HEK293 (cell line): ENCODE results near the gene PRELID3B.

ENCODE experiments used
- CTCF ChIA-PET: fragments of 350-600 bp; formaldehyde crosslinking; extraction: SDS; loops from one replicate; lab custom pipeline; 2021; ENCODE audit warnings: antibody characterized with exemption; lab: Yijun Ruan, JAX
- POLR2A ChIA-PET: fragments of 300-600 bp; formaldehyde crosslinking; extraction: SDS; loops from one replicate; lab custom pipeline; 2020; ENCODE audit warnings: antibody characterized with exemption, inconsistent platforms; lab: Yijun Ruan, JAX
- H3K27ac ChIP-seq: fragments of 200-500 bp; sonication (Bioruptor generic); 2 replicates; pipeline ENCODE4 v1.5.1; 2014; ENCODE audit warnings: low read depth, low read length, control low read depth, inconsistent platforms; ENCODE audit errors: extremely low read depth
- H3K36me3 ChIP-seq, 2 experiments: fragments of 200-500 bp in 1 of 2; sonication (Bioruptor generic) in 1 of 2; 1 replicate in 1 of 2; 2 replicates in 1 of 2; pipeline ENCODE4 v1.5.1; 2014 to 2017; ENCODE audit warnings: inconsistent platforms in 2 of 2, low read length in 2 of 2; ENCODE audit not compliant: control insufficient read depth in 2 of 2, insufficient read depth in 1 of 2
- H3K4me1 ChIP-seq: fragments of 200-500 bp; sonication (Bioruptor generic); 2 replicates; pipeline ENCODE4 v1.5.1; 2014; ENCODE audit warnings: mild to moderate bottlenecking, low read length, inconsistent platforms; ENCODE audit not compliant: control insufficient read depth, insufficient read depth
- H3K4me3 ChIP-seq: 2 replicates; pipeline ENCODE4 v1.5.1; 2011; ENCODE audit warnings: low read depth, mild to moderate bottlenecking, control low read depth, low read length, moderate library complexity
- H3K9me3 ChIP-seq: fragments of 200-500 bp; sonication (Bioruptor generic); 2 replicates; pipeline ENCODE4 v1.5.1; 2014; ENCODE audit warnings: low read depth, low read length, inconsistent platforms; ENCODE audit not compliant: control insufficient read depth, insufficient read depth
- ATF2 ChIP-seq: fragments of 450-650 bp; formaldehyde crosslinking; IDR thresholded peaks from 2 replicates; pipeline ENCODE4 v1.5.1; 2016; ENCODE audit warnings: missing biosample characterization, missing genetic modification characterization, low read depth
- ELK4 ChIP-seq: IDR thresholded peaks from 2 replicates; pipeline ENCODE4 v1.6.1; 2011; ENCODE audit warnings: mild to moderate bottlenecking, low read depth, low read length, borderline replicate concordance
- MYNN ChIP-seq: fragments of 450-650 bp; formaldehyde crosslinking; IDR thresholded peaks from 2 replicates; pipeline ENCODE4 v1.5.1; 2016; ENCODE audit warnings: missing biosample characterization, missing genetic modification characterization, borderline replicate concordance
- PATZ1 ChIP-seq: fragments of 450-650 bp; formaldehyde crosslinking; IDR thresholded peaks from 2 replicates; pipeline ENCODE4 v1.5.1; 2016; ENCODE audit warnings: missing biosample characterization, missing genetic modification characterization
- SP2 ChIP-seq: fragments of 450-650 bp; formaldehyde crosslinking; IDR thresholded peaks from 2 replicates; pipeline ENCODE4 v1.5.1; 2016; ENCODE audit warnings: missing biosample characterization, missing genetic modification characterization
- TCF7L2 ChIP-seq: IDR thresholded peaks from 2 replicates; pipeline ENCODE4 v1.6.1; 2011; ENCODE audit warnings: low read depth, mild to moderate bottlenecking, inconsistent platforms, low read length, moderate library complexity, borderline replicate concordance
- WT1 ChIP-seq: fragments of 450-650 bp; formaldehyde crosslinking; IDR thresholded peaks from 2 replicates; pipeline ENCODE4 v1.5.1; 2016; ENCODE audit warnings: missing biosample characterization, missing genetic modification characterization
- ZBTB7A ChIP-seq: fragments of 450-650 bp; formaldehyde crosslinking; IDR thresholded peaks from 2 replicates; pipeline ENCODE4 v1.5.1; 2016; ENCODE audit warnings: low read depth, missing biosample characterization, missing genetic modification characterization
- ZEB2 ChIP-seq: fragments of 450-650 bp; formaldehyde crosslinking; IDR thresholded peaks from 2 replicates; pipeline ENCODE4 v1.5.1; 2016; ENCODE audit warnings: missing biosample characterization, missing genetic modification characterization
- ZNF10 ChIP-seq: fragments of 450-650 bp; formaldehyde crosslinking; IDR thresholded peaks from 2 replicates; pipeline ENCODE4 v1.5.1; 2017; ENCODE audit warnings: missing biosample characterization, missing genetic modification characterization
- ZNF132 ChIP-seq: fragments of 450-650 bp; formaldehyde crosslinking; IDR thresholded peaks from 2 replicates; pipeline ENCODE4 v1.5.1; 2017; ENCODE audit warnings: missing biosample characterization, missing genetic modification characterization, borderline replicate concordance
- ZNF24 ChIP-seq: fragments of 450-650 bp; formaldehyde crosslinking; IDR thresholded peaks from 2 replicates; pipeline ENCODE4 v1.5.1; 2016; ENCODE audit warnings: missing biosample characterization, missing genetic modification characterization
- ZNF274 ChIP-seq, 2 experiments: fragments of 200-500 bp in 1 of 2; fragments of 450-650 bp in 1 of 2; sonication (Bioruptor generic) in 1 of 2; formaldehyde crosslinking in 1 of 2; IDR thresholded peaks; 2 replicates each; pipeline versions ENCODE4 v1.5.1 to v1.6.1; 2014 to 2016; ENCODE audit warnings: borderline replicate concordance in 1 of 2, inconsistent platforms in 1 of 2, low read length in 1 of 2, missing biosample characterization in 1 of 2, missing genetic modification characterization in 1 of 2
- ZNF324 ChIP-seq: fragments of 450-650 bp; formaldehyde crosslinking; IDR thresholded peaks from 2 replicates; pipeline ENCODE4 v1.5.1; 2016; ENCODE audit warnings: missing biosample characterization, missing genetic modification characterization
- ZNF350 ChIP-seq: fragments of 450-650 bp; formaldehyde crosslinking; IDR thresholded peaks from 2 replicates; pipeline ENCODE4 v1.5.0; 2017; ENCODE audit warnings: missing biosample characterization, mild to moderate bottlenecking, missing genetic modification characterization
- ZNF449 ChIP-seq: fragments of 450-650 bp; formaldehyde crosslinking; IDR thresholded peaks from 2 replicates; pipeline ENCODE4 v1.5.1; 2017; ENCODE audit warnings: missing biosample characterization, mild to moderate bottlenecking, missing genetic modification characterization, moderate library complexity
- ZNF521 ChIP-seq: fragments of 450-650 bp; formaldehyde crosslinking; IDR thresholded peaks from 2 replicates; pipeline ENCODE4 v1.5.1; 2017; ENCODE audit warnings: missing biosample characterization, mild to moderate bottlenecking, missing genetic modification characterization
- ZNF549 ChIP-seq: fragments of 450-650 bp; IDR thresholded peaks from 2 replicates; pipeline ENCODE4 v1.5.1; 2018; ENCODE audit warnings: missing biosample characterization, missing genetic modification characterization, mild to moderate bottlenecking, inconsistent platforms, moderate library complexity
- ZNF571 ChIP-seq: fragments of 450-650 bp; formaldehyde crosslinking; IDR thresholded peaks from 2 replicates; pipeline ENCODE4 v1.5.0; 2017; ENCODE audit warnings: missing biosample characterization, missing genetic modification characterization
- ZNF585B ChIP-seq: fragments of 450-650 bp; formaldehyde crosslinking; IDR thresholded peaks from 2 replicates; pipeline ENCODE4 v1.5.1; 2016; ENCODE audit warnings: missing biosample characterization, missing genetic modification characterization
- ZNF629 ChIP-seq: fragments of 450-650 bp; formaldehyde crosslinking; IDR thresholded peaks from 2 replicates; pipeline ENCODE4 v1.5.1; 2017; ENCODE audit warnings: missing biosample characterization, missing genetic modification characterization
- ZNF654 ChIP-seq: fragments of 450-650 bp; formaldehyde crosslinking; IDR thresholded peaks from 2 replicates; pipeline ENCODE4 v1.5.1; 2016; ENCODE audit warnings: low read depth, missing biosample characterization, missing genetic modification characterization
- TF ChIP-seq, protein P1 (sequence below): fragments of 450-650 bp; formaldehyde crosslinking; IDR thresholded peaks from 2 replicates; pipeline ENCODE4 v1.5.1; 2016; ENCODE audit warnings: missing biosample characterization, missing genetic modification characterization
- TF ChIP-seq, protein P2 (sequence below): fragments of 450-650 bp; formaldehyde crosslinking; IDR thresholded peaks from 2 replicates; pipeline ENCODE4 v1.5.1; 2016; ENCODE audit warnings: missing biosample characterization, missing genetic modification characterization

PRELID3B gene

DNA sequence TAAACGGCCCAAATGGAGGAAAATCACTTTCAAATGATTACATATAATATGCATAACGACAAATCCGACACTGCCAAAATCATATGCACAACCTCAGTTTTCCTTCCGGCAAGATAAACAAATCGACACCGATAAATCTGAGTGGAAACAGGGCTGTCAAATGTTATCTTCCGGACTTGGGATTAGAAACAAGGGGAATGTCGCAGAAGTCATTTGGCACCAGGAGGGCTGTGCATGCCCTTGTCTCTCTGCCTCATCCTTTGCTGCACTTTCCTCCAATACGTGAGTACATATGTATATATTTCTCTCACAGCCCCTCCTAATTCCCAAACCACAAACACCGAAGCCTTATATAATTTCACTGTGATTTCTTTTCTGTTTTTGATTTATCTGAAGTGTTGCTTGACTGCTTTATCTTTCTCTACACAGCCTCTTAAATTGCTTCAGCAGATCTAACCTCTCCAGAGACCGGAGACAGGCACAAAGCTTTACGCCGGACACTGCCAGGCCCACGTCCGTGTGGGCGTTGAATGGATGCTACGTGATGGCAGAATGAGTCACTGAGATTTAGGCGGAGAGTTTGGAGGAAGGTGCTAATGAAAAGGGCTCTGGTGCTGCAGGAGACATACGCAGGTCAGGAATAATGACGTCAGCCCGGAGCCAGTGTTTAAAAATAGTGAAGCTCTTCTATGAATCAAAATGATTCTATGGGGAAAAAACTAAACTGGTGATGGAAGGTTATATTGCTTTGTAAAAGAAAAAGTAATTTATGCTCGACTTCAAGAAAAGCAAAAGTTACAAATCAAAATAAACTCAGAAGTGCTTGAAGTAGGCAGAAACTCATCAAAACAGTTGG lies 21.0 kb upstream of the PRELID3B start:
- Histone ChIP-seq H3K4me3 (no peak overlapping the region; the same call in 1 of the 2 replicates), H3K4me1 (peaks cover 11% of the 10 kb centered on the region; the same call in 1 of the 2 replicates), H3K27ac (peak overlapping the region; percentile 52), H3K9me3 (no peaks in the 10 kb centered on the region), H3K36me3 (no peaks in the 10 kb centered on the region)
- ChIA-PET POLR2A (interaction anchor here (1.5 to 3.6 kb wide), 3 partner anchors 19 to 31 kb away, joined by 6 to 16 read pairs (median 7); partner anchors contain the start of genes ATP5F1E and PRELID3B), CTCF (interaction anchor here (0.9 to 1.3 kb wide), 4 partner anchors 10 to 215 kb away, joined by 3 to 7 read pairs (median 4); no protein-coding TSS in a partner anchor)
- TF ChIP-seq ZNF654 (tag by site-specific recombination) = no peak
- TF ChIP-seq ZNF274 (IDR thresholded peaks at IDR 0.05; ENCODE audit: low read length) = no peak
- no peak for TF ChIP-seq ZNF274 (tag by site-specific recombination; IDR thresholded peaks at IDR 0.05; ENCODE audit: borderline replicate concordance)
- TF ChIP-seq ZNF571 (tag by site-specific recombination) = no peak
- TF ChIP-seq ZNF629 = peak; percentile 98
- TF ChIP-seq SP2 = peak; percentile 64
- TF ChIP-seq ZNF449 = no peak
- peak; percentile 63 for TF ChIP-seq WT1
- no peak for TF ChIP-seq ZNF549 (tag by site-specific recombination)
- no peak for TF ChIP-seq ZNF324 (tag by site-specific recombination)
- TF ChIP-seq ZNF24 (tag by site-specific recombination) = peak; percentile 30; the same call in 1 of the 2 replicates
- no peak for TF ChIP-seq ZNF521 (tag by site-specific recombination)
- no peak for TF ChIP-seq ZNF350 (tag by site-specific recombination)
- no peak for TF ChIP-seq ZNF585B (tag by site-specific recombination)
- no peak; the same call in 1 of the 2 replicates for TF ChIP-seq ZNF10 (tag by site-specific recombination)
- no peak for TF ChIP-seq ELK4
- TF ChIP-seq, protein P1, sequence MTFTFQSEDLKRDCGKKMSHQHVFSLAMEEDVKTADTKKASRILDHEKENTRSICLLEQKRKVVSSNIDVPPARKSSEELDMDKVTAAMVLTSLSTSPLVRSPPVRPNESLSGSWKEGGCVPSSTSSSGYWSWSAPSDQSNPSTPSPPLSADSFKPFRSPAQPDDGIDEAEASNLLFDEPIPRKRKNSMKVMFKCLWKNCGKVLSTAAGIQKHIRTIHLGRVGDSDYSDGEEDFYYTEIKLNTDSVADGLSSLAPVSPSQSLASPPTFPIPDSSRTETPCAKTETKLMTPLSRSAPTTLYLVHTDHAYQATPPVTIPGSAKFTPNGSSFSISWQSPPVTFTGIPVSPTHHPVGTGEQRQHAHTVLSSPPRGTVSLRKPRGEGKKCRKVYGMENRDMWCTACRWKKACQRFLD (tag by site-specific recombination) = no peak
- TF ChIP-seq ZNF132 (tag by site-specific recombination) = no peak
- TF ChIP-seq, protein P2, sequence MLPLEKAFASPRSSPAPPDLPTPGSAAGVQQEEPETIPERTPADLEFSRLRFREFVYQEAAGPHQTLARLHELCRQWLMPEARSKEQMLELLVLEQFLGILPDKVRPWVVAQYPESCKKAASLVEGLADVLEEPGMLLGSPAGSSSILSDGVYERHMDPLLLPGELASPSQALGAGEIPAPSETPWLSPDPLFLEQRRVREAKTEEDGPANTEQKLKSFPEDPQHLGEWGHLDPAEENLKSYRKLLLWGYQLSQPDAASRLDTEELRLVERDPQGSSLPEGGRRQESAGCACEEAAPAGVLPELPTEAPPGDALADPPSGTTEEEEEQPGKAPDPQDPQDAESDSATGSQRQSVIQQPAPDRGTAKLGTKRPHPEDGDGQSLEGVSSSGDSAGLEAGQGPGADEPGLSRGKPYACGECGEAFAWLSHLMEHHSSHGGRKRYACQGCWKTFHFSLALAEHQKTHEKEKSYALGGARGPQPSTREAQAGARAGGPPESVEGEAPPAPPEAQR = no peak
- TF ChIP-seq MYNN = no peak
- TF ChIP-seq PATZ1 (tag by site-specific recombination) = no peak
- no peak for TF ChIP-seq TCF7L2
- TF ChIP-seq ATF2 (tag by site-specific recombination) = peak; percentile 98
- TF ChIP-seq ZBTB7A = no peak
- peak; percentile 63 for TF ChIP-seq ZEB2
